ENCODE measurements around the gene HDAC8. TPM values are rescaled to one million over a fixed set of nuclear protein-coding genes. Genes with fewer than 3 reads are reported as not detected.

HDAC8 gene
- polyA plus RNA-seq, 2 of the 4 experiments (the other 2 are of a cell fraction), result 28.7 to 38.3 TPM

DNA sequence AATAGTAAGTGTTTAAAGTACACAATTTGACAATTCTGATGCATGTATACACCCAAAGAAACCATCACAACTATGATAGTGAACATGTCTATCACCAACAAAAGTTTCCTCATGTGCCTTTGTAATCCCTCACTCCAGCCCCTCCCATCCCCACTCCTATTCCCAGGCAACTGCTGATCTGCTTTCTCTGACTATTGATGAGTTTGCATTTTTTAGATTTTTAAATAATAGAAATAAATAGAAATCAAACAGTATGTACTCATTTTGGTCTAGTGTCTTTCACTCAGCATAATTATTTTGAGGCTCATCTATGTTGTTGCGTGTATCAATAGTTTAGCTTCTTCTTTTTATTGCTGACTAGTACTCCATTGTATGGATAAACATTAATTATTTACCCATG, 290.3 kb downstream of the HDAC8 start:
- POLR2A ChIA-PET, result no interaction called here
- FAIRE-seq, result peak; percentile 77

DNA sequence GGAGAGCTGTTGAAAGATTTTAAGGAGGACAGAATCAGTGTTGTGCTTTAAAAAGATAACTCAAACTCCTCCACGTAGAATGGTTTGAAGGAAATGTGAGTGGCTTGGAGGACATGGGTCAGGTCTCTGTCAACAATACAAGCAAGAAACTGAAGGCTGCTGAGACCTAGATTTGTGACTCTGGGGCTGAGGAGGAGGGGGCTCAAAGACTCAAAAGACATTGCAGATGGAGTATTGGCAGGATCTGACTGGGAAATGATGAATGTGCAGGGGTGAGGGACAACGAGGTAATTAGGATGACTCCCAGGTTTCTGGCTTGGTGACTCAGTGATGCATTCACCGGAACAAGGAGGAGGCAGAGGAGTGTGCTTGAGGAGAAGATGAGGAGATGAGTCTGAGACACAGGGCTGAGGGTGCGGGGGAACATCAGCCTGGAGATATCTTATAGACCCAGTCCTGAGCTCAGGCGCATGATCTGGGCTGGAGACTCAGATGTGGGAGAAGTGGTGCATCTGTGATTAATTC, 292.3 kb downstream of the HDAC8 start:
- DNase-seq (ENCODE audit: low read depth in 1 of 2, low spot score in 1 of 2) (no peak), FAIRE-seq (no peak), ATAC-seq (no peak)
- POLR2A ChIA-PET, result no interaction called here
- Histone ChIP-seq H3K4me2 (no peak overlapping the region), H3K4me3 (no peak overlapping the region), H3K9me3 (no peaks in the 10 kb centered on the region), H3K4me1 (peaks cover under 1% of the 10 kb centered on the region; the same call in 1 of the 3 replicates), H3K27ac (no peak overlapping the region)
- CTCF ChIA-PET, result interaction anchor here (1.5 to 1.7 kb wide), 2 partner anchors 19 to 24 kb away, joined by 3 read pairs; no protein-coding TSS in a partner anchor
- TF ChIP-seq MYC (IDR thresholded peaks at IDR 0.05; ENCODE audit: borderline replicate concordance, low read length), result no peak
- no peak for TF ChIP-seq RNF2 (IDR thresholded peaks at IDR 0.05; ENCODE audit: borderline replicate concordance, low read depth)
- no peak for TF ChIP-seq NFE2L2 (conservative IDR thresholded peaks at IDR 0.05; ENCODE audit: low read length)
- no peak for TF ChIP-seq FOXS1 (CRISPR knock-in tag; IDR thresholded peaks at IDR 0.05)
- TF ChIP-seq CBX2 (IDR thresholded peaks at IDR 0.05; ENCODE audit: borderline replicate concordance, low read depth), result no peak
- TF ChIP-seq ESRRA (IDR thresholded peaks at IDR 0.05; ENCODE audit: borderline replicate concordance, low read length), result no peak
- no peak for TF ChIP-seq ZSCAN20 (CRISPR knock-in tag; IDR thresholded peaks at IDR 0.05)
- no peak for TF ChIP-seq CHD2 (IDR thresholded peaks at IDR 0.05; ENCODE audit: low read length, partially characterized antibody)
- no peak for TF ChIP-seq SMC3 (IDR thresholded peaks at IDR 0.05)
- no peak for TF ChIP-seq CHD4 (IDR thresholded peaks at IDR 0.05; ENCODE audit: borderline replicate concordance)
- TF ChIP-seq EP300 (IDR thresholded peaks at IDR 0.05), result no peak
- no peak for TF ChIP-seq SREBF2 (IDR thresholded peaks at IDR 0.05)
- no peak for TF ChIP-seq CEBPB (IDR thresholded peaks at IDR 0.05)
- TF ChIP-seq, protein P1, sequence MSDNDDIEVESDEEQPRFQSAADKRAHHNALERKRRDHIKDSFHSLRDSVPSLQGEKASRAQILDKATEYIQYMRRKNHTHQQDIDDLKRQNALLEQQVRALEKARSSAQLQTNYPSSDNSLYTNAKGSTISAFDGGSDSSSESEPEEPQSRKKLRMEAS (IDR thresholded peaks at IDR 0.05), result no peak
- no peak for TF ChIP-seq HEYL (CRISPR knock-in tag; IDR thresholded peaks at IDR 0.05)
- TF ChIP-seq KDM5A (IDR thresholded peaks at IDR 0.05), result no peak
- no peak for TF ChIP-seq POLR2A (IDR thresholded peaks at IDR 0.05; ENCODE audit: low read length)
- TF ChIP-seq, protein P2, sequence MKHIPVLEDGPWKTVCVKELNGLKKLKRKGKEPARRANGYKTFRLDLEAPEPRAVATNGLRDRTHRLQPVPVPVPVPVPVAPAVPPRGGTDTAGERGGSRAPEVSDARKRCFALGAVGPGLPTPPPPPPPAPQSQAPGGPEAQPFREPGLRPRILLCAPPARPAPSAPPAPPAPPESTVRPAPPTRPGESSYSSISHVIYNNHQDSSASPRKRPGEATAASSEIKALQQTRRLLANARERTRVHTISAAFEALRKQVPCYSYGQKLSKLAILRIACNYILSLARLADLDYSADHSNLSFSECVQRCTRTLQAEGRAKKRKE (CRISPR knock-in tag; IDR thresholded peaks at IDR 0.05; ENCODE audit: low read depth), result no peak
- TF ChIP-seq, protein P3, sequence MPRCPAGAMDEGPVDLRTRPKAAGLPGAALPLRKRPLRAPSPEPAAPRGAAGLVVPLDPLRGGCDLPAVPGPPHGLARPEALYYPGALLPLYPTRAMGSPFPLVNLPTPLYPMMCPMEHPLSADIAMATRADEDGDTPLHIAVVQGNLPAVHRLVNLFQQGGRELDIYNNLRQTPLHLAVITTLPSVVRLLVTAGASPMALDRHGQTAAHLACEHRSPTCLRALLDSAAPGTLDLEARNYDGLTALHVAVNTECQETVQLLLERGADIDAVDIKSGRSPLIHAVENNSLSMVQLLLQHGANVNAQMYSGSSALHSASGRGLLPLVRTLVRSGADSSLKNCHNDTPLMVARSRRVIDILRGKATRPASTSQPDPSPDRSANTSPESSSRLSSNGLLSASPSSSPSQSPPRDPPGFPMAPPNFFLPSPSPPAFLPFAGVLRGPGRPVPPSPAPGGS (IDR thresholded peaks at IDR 0.05), result no peak
- no peak for TF ChIP-seq MAZ (IDR thresholded peaks at IDR 0.05; ENCODE audit: borderline replicate concordance, low read depth, low read length)
- 51% methylated on average over 5 of the region's 5 CpGs for WGBS (ENCODE audit: missing lambda C conversion rate)

More for the DNA sequence above, 290.3 kb downstream of the HDAC8 start:
- Histone ChIP-seq H3K9me3 (no peaks in the 10 kb centered on the region), H3K27ac (no peak overlapping the region), H3K4me1 (no peaks in the 10 kb centered on the region), H3K4me2 (no peak overlapping the region), H3K4me3 (no peak overlapping the region)
- DNase-seq (ENCODE audit: low read depth in 1 of 2, low spot score in 1 of 2) (no peak), ATAC-seq (no peak)
- WGBS (ENCODE audit: missing lambda C conversion rate), result 92% methylated on average over 1 of the region's 1 CpG
- CTCF ChIA-PET, result no interaction called here
- TF ChIP-seq MAFK (IDR thresholded peaks at IDR 0.05; ENCODE audit: partially characterized antibody) (peak; percentile 64), ZSCAN20 (CRISPR knock-in tag; IDR thresholded peaks at IDR 0.05) (no peak), RARB (CRISPR knock-in tag; IDR thresholded peaks at IDR 0.05) (no peak)

Small RNA genes within 50 kb of the gene (small RNA-seq; reads per million reads assigned to genes)
- gene RF00019 (0 reads per million in 6 experiments), gene RNU2-68P (0.16 to 46.9 (median 7.8) reads per million in 6 experiments)

Other genes starting within 250 kb of the HDAC8 start
- 35.4 and 46.3 TPM in 2 replicates for gene PHKA1, start 141.5 kb upstream of the HDAC8 start, polyA plus RNA-seq (2011; rRNA removed)
- 18.1 to 19.3 TPM (median 18.3 TPM) in 3 replicates for gene PHKA1, start 141.5 kb upstream of the HDAC8 start, polyA plus RNA-seq (2017; fragmentation: RNase III; extraction: RNeasy Plus Mini Kit Qiagen cat#74134 plus additional on column Dnase treatment)
- 0.10 TPM in 1 of 2 replicates, not detected in the other for gene DMRTC1B, start 204.0 kb upstream of the HDAC8 start, polyA plus RNA-seq (2011; rRNA removed)
- gene DMRTC1B, start 204.0 kb upstream of the HDAC8 start, polyA plus RNA-seq (2017; fragmentation: RNase III; extraction: RNeasy Plus Mini Kit Qiagen cat#74134 plus additional on column Dnase treatment), result not detected in 3 replicates
- gene FAM236B, start 209.8 kb upstream of the HDAC8 start, polyA plus RNA-seq (2011; rRNA removed), result not detected in 2 replicates
- not detected in 3 replicates for gene FAM236B, start 209.8 kb upstream of the HDAC8 start, polyA plus RNA-seq (2017; fragmentation: RNase III; extraction: RNeasy Plus Mini Kit Qiagen cat#74134 plus additional on column Dnase treatment)
- not detected in 2 replicates for gene FAM236D, start 235.4 kb upstream of the HDAC8 start, polyA plus RNA-seq (2011; rRNA removed)
- not detected in 3 replicates for gene FAM236D, start 235.4 kb upstream of the HDAC8 start, polyA plus RNA-seq (2017; fragmentation: RNase III; extraction: RNeasy Plus Mini Kit Qiagen cat#74134 plus additional on column Dnase treatment)

Measured in A549 (cell line).